GM12801 (cell line): ENCODE data around the gene MSI2.

Experiments used
- TF ChIP-seq, protein P1 (sequence below): IDR thresholded peaks from one replicate; pipeline ENCODE4 v1.5.1; 2011; ENCODE audit warnings: control low read depth; ENCODE audit not compliant: insufficient read length; ENCODE audit errors: extremely low read depth

The MSI2 gene

DNA sequence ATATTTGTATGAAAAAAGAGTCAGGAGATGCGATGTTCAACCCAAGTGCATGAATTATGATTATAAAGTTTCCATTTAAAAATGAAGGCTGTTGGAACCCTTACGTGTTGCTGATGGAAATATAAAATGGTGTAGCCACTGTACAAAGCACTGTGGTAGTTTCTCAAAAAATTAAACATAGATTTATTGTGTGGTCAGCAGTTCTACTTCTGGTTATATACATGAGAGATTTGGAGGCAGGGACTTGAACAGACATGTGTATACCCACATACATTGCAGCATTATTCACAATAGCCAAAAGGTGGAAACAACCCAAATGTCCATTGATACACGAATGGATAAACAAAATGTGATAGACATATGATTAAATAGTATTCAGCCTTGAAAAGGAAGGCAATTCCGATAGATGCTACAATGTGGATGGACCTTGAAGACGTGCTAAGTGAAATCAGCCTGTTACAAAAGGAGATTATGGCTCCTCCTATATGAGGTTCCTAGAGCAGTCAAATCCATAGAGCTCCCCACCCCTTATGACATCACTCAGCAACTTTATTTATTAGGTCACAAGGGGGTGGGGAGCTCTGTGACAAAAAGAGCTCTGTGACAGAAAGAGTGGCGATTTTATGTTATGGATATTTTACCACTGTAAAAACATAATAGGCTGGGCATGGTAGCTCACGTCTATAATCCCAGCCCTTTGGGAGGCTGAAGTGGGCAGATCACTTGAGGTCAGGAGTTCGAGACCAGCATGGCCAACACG, 106.7 kb downstream of the MSI2 start:
- TF ChIP-seq, protein P1, sequence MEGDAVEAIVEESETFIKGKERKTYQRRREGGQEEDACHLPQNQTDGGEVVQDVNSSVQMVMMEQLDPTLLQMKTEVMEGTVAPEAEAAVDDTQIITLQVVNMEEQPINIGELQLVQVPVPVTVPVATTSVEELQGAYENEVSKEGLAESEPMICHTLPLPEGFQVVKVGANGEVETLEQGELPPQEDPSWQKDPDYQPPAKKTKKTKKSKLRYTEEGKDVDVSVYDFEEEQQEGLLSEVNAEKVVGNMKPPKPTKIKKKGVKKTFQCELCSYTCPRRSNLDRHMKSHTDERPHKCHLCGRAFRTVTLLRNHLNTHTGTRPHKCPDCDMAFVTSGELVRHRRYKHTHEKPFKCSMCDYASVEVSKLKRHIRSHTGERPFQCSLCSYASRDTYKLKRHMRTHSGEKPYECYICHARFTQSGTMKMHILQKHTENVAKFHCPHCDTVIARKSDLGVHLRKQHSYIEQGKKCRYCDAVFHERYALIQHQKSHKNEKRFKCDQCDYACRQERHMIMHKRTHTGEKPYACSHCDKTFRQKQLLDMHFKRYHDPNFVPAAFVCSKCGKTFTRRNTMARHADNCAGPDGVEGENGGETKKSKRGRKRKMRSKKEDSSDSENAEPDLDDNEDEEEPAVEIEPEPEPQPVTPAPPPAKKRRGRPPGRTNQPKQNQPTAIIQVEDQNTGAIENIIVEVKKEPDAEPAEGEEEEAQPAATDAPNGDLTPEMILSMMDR, result no peak

DNA sequence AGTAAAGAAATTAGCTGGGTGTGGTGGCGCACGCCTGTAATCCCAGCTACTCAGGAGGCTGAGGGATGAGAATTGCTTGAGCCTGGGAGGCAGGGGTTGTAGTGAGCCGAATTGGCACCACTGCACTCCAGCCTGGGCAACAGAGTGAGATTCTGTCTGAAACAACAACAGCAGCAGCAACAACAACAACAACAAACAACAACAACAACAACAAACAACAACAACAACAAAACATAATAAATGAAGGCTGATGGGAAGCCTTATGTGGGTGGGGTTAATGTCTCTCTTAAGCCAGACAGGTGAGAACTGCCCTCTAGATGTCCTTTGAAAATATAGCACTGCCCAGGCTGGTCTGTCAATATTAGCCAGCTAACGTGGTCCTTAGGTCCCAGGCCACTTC, 107.3 kb downstream of the MSI2 start:
- TF ChIP-seq, protein P1, result no peak

DNA sequence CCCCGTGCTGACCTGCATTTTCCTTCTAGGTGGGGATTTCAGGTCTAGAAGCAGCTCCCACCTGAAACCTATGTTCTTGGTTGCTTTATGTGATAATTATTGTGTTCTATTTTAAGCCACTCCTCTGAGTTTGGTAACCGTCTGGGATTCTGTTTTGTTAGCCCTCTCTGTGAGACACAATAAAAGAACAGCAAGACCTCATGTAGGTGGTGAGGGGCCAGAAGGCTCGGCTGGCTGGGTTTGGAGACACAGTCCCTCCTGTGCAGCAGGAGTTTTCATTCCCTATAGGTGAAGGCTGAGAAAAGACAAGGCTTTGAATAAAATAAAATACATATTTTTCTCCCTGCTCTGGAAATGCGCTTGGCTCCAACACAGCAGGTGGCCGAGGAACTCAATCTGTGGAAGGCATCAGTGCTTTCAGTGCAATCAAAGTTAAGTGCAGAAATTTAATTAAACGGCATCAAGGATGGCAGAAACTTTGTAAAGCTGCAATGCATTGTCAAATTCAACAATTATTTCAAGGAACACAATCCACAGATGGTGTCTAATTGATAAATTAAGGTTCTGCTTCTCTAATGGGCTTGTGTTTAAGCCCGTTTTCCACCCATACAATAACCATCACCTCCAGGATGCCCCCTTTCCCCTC, 107.8 kb downstream of the MSI2 start:
- TF ChIP-seq, protein P1, result no peak

DNA sequence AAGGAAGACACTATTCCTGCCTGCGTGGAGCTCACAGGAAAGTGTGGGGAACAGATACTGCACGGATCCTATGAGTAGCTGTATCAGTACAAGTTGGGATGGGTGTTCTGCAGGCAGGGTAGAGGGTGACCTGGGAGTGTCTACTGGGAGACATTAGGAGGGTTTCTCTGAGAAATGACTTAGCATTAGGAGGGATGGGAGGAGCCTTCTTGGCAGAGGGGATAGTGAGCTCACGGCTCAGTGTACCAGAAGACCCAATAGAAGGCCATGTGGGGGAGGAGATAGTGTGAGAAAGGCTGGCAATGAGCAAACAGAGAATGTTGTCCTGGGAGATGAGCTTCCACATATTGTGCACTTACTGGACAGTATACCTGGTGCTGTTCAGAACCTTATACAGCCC, 109.1 kb downstream of the MSI2 start:
- TF ChIP-seq, protein P1, result no peak

DNA sequence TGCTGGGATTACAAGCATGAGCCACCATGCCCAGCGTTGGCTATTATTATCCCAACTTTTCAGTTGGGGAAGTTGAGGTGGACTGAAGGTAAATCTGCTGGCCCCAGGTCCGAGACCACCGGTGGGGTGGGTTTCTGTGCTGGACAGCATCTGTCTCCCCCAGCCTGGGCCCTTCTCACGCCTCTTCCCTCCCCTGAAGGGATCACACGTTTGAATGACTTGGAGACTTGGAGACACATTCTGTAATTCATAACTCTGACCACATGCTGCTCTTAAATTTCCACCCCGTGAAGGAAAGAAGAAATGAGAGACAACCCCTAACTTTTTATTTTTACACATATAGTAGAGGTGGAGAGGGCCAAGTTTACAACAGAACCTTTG, 109.8 kb downstream of the MSI2 start:
- TF ChIP-seq, protein P1, result no peak

DNA sequence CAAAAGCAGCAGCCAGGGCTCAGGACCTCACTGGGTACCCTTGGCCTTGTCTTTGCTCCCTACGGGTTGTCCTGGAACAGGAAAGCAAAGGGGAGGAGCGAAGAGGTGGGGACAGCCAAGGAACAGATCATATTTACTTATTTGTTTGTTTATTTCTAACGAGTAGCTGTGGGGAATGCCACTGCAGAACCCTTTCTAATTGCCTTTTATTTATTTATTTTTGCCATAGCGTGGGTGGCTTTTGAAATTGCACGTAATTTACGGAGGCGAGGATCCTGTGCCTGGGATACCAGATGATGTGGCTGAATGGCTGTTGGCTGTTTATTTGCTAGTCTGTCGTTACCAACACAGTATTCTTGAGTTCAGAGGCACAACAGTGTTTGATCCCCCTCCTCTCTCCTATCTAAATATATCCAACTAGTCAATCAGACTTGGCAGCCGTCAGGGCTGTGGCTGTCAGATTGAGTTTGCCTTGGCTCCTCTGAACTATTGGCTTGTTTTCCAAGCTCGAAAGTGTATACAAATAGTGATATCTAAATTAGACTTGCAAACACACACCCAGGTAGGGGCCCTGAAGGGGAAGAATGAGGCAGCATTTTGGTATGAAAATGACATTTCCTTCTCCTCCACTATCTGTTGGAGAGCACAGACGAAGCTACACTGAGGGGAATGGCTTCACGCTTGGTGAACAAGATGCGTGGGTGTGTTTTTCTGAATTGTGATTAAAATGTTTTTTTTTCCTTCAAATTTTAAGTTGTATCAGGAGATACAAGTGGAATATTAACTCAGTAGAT, 110.4 kb downstream of the MSI2 start:
- TF ChIP-seq, protein P1, result no peak

DNA sequence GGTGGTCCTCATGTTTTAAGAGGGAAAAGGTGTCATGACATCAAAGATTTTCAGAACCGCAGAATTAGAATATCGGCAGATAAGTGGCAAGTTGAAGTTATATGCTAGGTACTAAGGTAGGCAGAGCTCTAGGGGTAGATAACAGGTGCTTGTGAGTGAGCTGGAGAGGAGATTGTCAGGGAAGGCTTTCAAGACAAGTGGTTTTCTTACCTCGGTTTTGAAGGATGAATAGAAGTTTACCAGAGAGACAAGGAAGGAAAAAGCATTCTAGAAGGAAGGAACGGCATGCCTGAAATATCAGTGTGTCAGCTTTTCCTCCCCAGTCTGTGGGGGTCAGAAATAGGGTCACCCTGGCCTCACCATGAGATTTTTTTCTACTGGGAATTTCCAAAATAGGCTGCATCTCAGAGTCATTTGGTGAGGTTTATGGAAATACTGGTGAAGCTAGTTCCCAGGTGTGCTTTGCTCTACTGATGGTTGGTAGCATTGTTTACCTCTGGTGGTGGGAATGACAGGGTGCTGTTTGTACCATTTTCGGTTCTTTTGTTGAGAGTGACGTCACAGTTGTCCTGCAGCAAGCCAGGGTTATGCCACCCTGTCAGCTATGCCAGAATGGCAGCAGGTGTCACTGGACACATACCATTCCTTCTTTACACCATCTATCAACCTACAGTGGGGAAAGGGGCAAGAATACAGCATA, 112.5 kb downstream of the MSI2 start:
- TF ChIP-seq, protein P1, result no peak
